Sigmoid colon (tissue), 4 donors: ENCODE measurements around the gene POLRMT.

Experiments used
- CTCF ChIP-seq, 4 experiments: fragments of 450-650 bp in 3 of 4; fragments of 200-600 bp in 1 of 4; IDR thresholded peaks; one replicate each; pipeline ENCODE4 v1.5.1; 2016 to 2019; ENCODE audit warnings: antibody characterized with exemption in 4 of 4, mild to moderate bottlenecking in 3 of 4, moderate library complexity in 2 of 4
- EP300 ChIP-seq, 4 donors: sonication (generic); formaldehyde crosslinking; IDR thresholded peaks; one replicate each; pipeline ENCODE4 v1.6.1; 2017; ENCODE audit warnings: antibody characterized with exemption in 4 of 4
- POLR2A ChIP-seq, 2 donors: fragments of 450-650 bp; IDR thresholded peaks; one replicate each; pipeline ENCODE4 v1.6.1; 2016; ENCODE audit warnings: antibody characterized with exemption in 2 of 2, mild to moderate bottlenecking in 2 of 2, moderate library complexity in 2 of 2
- POLR2AphosphoS5 ChIP-seq, 4 donors: sonication (generic); formaldehyde crosslinking; IDR thresholded peaks; one replicate each; pipeline ENCODE4 v1.6.1; 2017; ENCODE audit warnings: antibody characterized with exemption in 4 of 4

- TF ChIP-seq POLR2A (IDR thresholded peaks at IDR 0.05) = no peak
- TF ChIP-seq CTCF (IDR thresholded peaks at IDR 0.05) = no peak
- peak in 1 of 4 donors; percentile 24 for TF ChIP-seq POLR2AphosphoS5 (IDR thresholded peaks at IDR 0.05)
- TF ChIP-seq EP300 (IDR thresholded peaks at IDR 0.05) = no peak
Measured at GRCh38 chr19:585551-586110, 47.7 kb downstream of the POLRMT start.
